Stimulated activated naive B cell treated with anti-CD40 and anti-IgM and Interleukin-4, amounts not matched to agents 10 μg/mL and 1 μg/mL and 100 μg/mL, for 72 hours (primary cell): ENCODE data around the gene CC2D1B.
"Not testable (repeated sequence)": the region's sequence is repeated elsewhere in the genome, so short reads cannot be mapped to it uniquely, and the experiment has no call there.

Experiments used
- ATAC-seq, 2 donors: fragments of 150-1000 bp; cut with Tn5 transposase; replicated peaks; 2 replicates each; pipeline ENCODE4 v1.10.0; 2021; ENCODE audit warnings: moderate library complexity in 1 of 2
- DNase-seq: peaks from one replicate; pipeline ENCODE4 v3.0.0; 2021
- H3K27ac Mint-ChIP-seq: one replicate; pipeline ENCODE4 v1.8.0; 2022; ENCODE audit warnings: mild to moderate bottlenecking, mixed read lengths
- H3K27me3 Mint-ChIP-seq, 2 donors: one replicate each; pipeline ENCODE4 v1.8.0; 2022; ENCODE audit warnings: mixed read lengths in 2 of 2
- H3K36me3 Mint-ChIP-seq, 2 donors: one replicate each; pipeline ENCODE4 v1.8.0; 2022; ENCODE audit warnings: mixed read lengths in 2 of 2, mild to moderate bottlenecking in 1 of 2
- H3K4me1 Mint-ChIP-seq, 2 donors: one replicate each; pipeline ENCODE4 v1.8.0; 2022; ENCODE audit warnings: mixed read lengths in 2 of 2, mild to moderate bottlenecking in 1 of 2
- H3K4me3 Mint-ChIP-seq, 2 donors: one replicate each; pipeline ENCODE4 v1.8.0; 2022; ENCODE audit warnings: mild to moderate bottlenecking in 2 of 2, mixed read lengths in 2 of 2, moderate library complexity in 1 of 2
- H3K9me3 Mint-ChIP-seq, 2 donors: one replicate each; pipeline ENCODE4 v1.8.0; 2022; ENCODE audit warnings: mixed read lengths in 2 of 2, mild to moderate bottlenecking in 1 of 2

Gene CC2D1B

GRCh38 chr1:52369851-52370250, 3.8 kb upstream of the CC2D1B start:
- peaks cover 12 to 33% of the 10 kb centered on the region in 2 donors for H3K36me3 Mint-ChIP-seq
- peaks cover 6 to 13% of the 10 kb centered on the region in 2 donors for H3K4me1 Mint-ChIP-seq
- not testable (repeated sequence) for DNase-seq, H3K4me3 Mint-ChIP-seq, H3K9me3 Mint-ChIP-seq, ATAC-seq, H3K27ac Mint-ChIP-seq, H3K27me3 Mint-ChIP-seq

GRCh38 chr1:52368383-52369172, 2.6 kb upstream of the CC2D1B start:
- Mint-ChIP-seq H3K4me1 (peaks cover 11 to 22% of the 10 kb centered on the region in 2 donors), H3K9me3 (no peaks in the 10 kb centered on the region), H3K27me3 (peaks cover 4 to 6% of the 10 kb centered on the region in 2 donors), H3K36me3 (peaks cover 13 to 20% of the 10 kb centered on the region in 2 donors), H3K4me3 (peak overlapping the region; percentile 67 to 69), H3K27ac (no peak overlapping the region)
- peak; percentile 27 for DNase-seq
- no peak for ATAC-seq

GRCh38 chr1:52367272-52367671, 1.3 kb upstream of the CC2D1B start:
- H3K36me3 Mint-ChIP-seq = peaks cover 16 to 23% of the 10 kb centered on the region in 2 donors
- H3K4me3 Mint-ChIP-seq = peak overlapping the region in 1 of 2 donors; percentile 32
- no peak for DNase-seq
- H3K27ac Mint-ChIP-seq = no peak overlapping the region
- H3K4me1 Mint-ChIP-seq = peaks cover 11 to 28% of the 10 kb centered on the region in 2 donors
- no peaks in the 10 kb centered on the region for H3K9me3 Mint-ChIP-seq
- ATAC-seq = no peak
- peaks cover 4 to 6% of the 10 kb centered on the region in 2 donors for H3K27me3 Mint-ChIP-seq

GRCh38 chr1:52366517-52366827, 467 bp upstream of the CC2D1B start:
- Mint-ChIP-seq H3K4me1 (peaks cover 11 to 34% of the 10 kb centered on the region in 2 donors), H3K27ac (peak overlapping the region; percentile 96)
- ATAC-seq = no peak

GRCh38 chr1:52365071-52365745, 797 bp downstream of the CC2D1B start:
- ATAC-seq (peak in 1 of 2 donors; percentile 2), DNase-seq (no peak)
- H3K36me3 Mint-ChIP-seq = peaks cover 30 to 35% of the 10 kb centered on the region in 2 donors
- no peaks in the 10 kb centered on the region for H3K9me3 Mint-ChIP-seq
- peaks cover 4 to 6% of the 10 kb centered on the region in 2 donors for H3K27me3 Mint-ChIP-seq
- H3K4me3 Mint-ChIP-seq = peak overlapping the region; percentile 93
- peak overlapping the region; percentile 96 for H3K27ac Mint-ChIP-seq
- H3K4me1 Mint-ChIP-seq = peaks cover 11 to 39% of the 10 kb centered on the region in 2 donors

More at GRCh38 chr1:52366517-52366827, 467 bp upstream of the CC2D1B start:
- peaks cover 23 to 31% of the 10 kb centered on the region in 2 donors for H3K36me3 Mint-ChIP-seq
- DNase-seq = no peak
- peak overlapping the region; percentile 93 for H3K4me3 Mint-ChIP-seq
- H3K9me3 Mint-ChIP-seq = no peaks in the 10 kb centered on the region
- peaks cover 4 to 6% of the 10 kb centered on the region in 2 donors for H3K27me3 Mint-ChIP-seq

- H3K4me1 Mint-ChIP-seq = peaks cover 11 to 39% of the 10 kb centered on the region in 2 donors
- peaks cover 35 to 37% of the 10 kb centered on the region in 2 donors for H3K36me3 Mint-ChIP-seq
- peaks cover 4 to 6% of the 10 kb centered on the region in 2 donors for H3K27me3 Mint-ChIP-seq
- no peaks in the 10 kb centered on the region for H3K9me3 Mint-ChIP-seq
- DNase-seq = no peak
- peak overlapping the region; percentile 14 for H3K27ac Mint-ChIP-seq
- no peak for ATAC-seq
- H3K4me3 Mint-ChIP-seq = peak overlapping the region; percentile 61 to 63
These were observed 1.7 kb downstream of the CC2D1B start for GRCh38 chr1:52364235-52364839.

GRCh38 chr1:52360595-52360968, 5.4 kb downstream of the CC2D1B start:
- Mint-ChIP-seq H3K27ac (no peak overlapping the region), H3K9me3 (no peaks in the 10 kb centered on the region), H3K4me1 (peaks cover 6 to 36% of the 10 kb centered on the region in 2 donors)

GRCh38 chr1:52359676-52360594, 6.1 kb downstream of the CC2D1B start:
- H3K9me3 Mint-ChIP-seq = no peaks in the 10 kb centered on the region
- no peak overlapping the region for H3K4me3 Mint-ChIP-seq
- peaks cover 4 to 31% of the 10 kb centered on the region in 2 donors for H3K4me1 Mint-ChIP-seq
- DNase-seq (no peak), ATAC-seq (no peak)
- no peak overlapping the region for H3K27ac Mint-ChIP-seq
- peaks cover 60 to 68% of the 10 kb centered on the region in 2 donors for H3K36me3 Mint-ChIP-seq
- H3K27me3 Mint-ChIP-seq = no peaks in the 10 kb centered on the region

More at GRCh38 chr1:52360595-52360968, 5.4 kb downstream of the CC2D1B start:
- Mint-ChIP-seq H3K27me3 (no peaks in the 10 kb centered on the region), H3K4me3 (no peak overlapping the region), H3K36me3 (peaks cover 58 to 64% of the 10 kb centered on the region in 2 donors)
- ATAC-seq (no peak), DNase-seq (no peak)

- peaks cover 0 to 23% of the 10 kb centered on the region in 2 donors for H3K4me1 Mint-ChIP-seq
- H3K27me3 Mint-ChIP-seq = no peaks in the 10 kb centered on the region
- H3K4me3 Mint-ChIP-seq = no peak overlapping the region
- H3K27ac Mint-ChIP-seq = peak overlapping the region; percentile 47
- no peaks in the 10 kb centered on the region for H3K9me3 Mint-ChIP-seq
- ATAC-seq (no peak), DNase-seq (no peak)
- peaks cover 62 to 77% of the 10 kb centered on the region in 2 donors for H3K36me3 Mint-ChIP-seq
These were observed 7.0 kb downstream of the CC2D1B start for GRCh38 chr1:52358851-52359497.

- no peak overlapping the region for H3K27ac Mint-ChIP-seq
- no peak for DNase-seq
- H3K4me3 Mint-ChIP-seq = no peak overlapping the region
- no peak for ATAC-seq
- H3K36me3 Mint-ChIP-seq = peaks cover 67 to 83% of the 10 kb centered on the region in 2 donors
- H3K27me3 Mint-ChIP-seq = no peaks in the 10 kb centered on the region
- peaks cover 0 to 17% of the 10 kb centered on the region in 2 donors for H3K4me1 Mint-ChIP-seq
- H3K9me3 Mint-ChIP-seq = no peaks in the 10 kb centered on the region
These were observed 8.6 kb downstream of the CC2D1B start for GRCh38 chr1:52357397-52357796.

GRCh38 chr1:52356818-52357355, 9.1 kb downstream of the CC2D1B start:
- peaks cover 64 to 78% of the 10 kb centered on the region in 2 donors for H3K36me3 Mint-ChIP-seq
- H3K27ac Mint-ChIP-seq = no peak overlapping the region
- no peak for ATAC-seq
- no peaks in the 10 kb centered on the region for H3K9me3 Mint-ChIP-seq
- no peak overlapping the region for H3K4me3 Mint-ChIP-seq
- no peak for DNase-seq
- H3K27me3 Mint-ChIP-seq = no peaks in the 10 kb centered on the region
- peaks cover 0 to 14% of the 10 kb centered on the region in 2 donors for H3K4me1 Mint-ChIP-seq

GRCh38 chr1:52355847-52356505, 10.0 kb downstream of the CC2D1B start:
- Mint-ChIP-seq H3K9me3 (no peaks in the 10 kb centered on the region), H3K4me3 (no peak overlapping the region), H3K27ac (no peak overlapping the region), H3K36me3 (peaks cover 56 to 69% of the 10 kb centered on the region in 2 donors), H3K4me1 (peaks cover 0 to 5% of the 10 kb centered on the region in 2 donors), H3K27me3 (no peaks in the 10 kb centered on the region)
- ATAC-seq = no peak
- no peak for DNase-seq

GRCh38 chr1:52355436-52355835, 10.6 kb downstream of the CC2D1B start:
- H3K36me3 Mint-ChIP-seq = peaks cover 53 to 66% of the 10 kb centered on the region in 2 donors
- peaks cover 0 to 4% of the 10 kb centered on the region in 2 donors for H3K4me1 Mint-ChIP-seq
- H3K4me3 Mint-ChIP-seq = no peak overlapping the region
- H3K27ac Mint-ChIP-seq = no peak overlapping the region
- no peaks in the 10 kb centered on the region for H3K27me3 Mint-ChIP-seq
- H3K9me3 Mint-ChIP-seq = no peaks in the 10 kb centered on the region
- no peak for ATAC-seq
- DNase-seq = no peak
